Keratinocyte (primary cell): ENCODE results near the gene CES5A. TPM values are rescaled to one million over a fixed set of nuclear protein-coding genes. Genes with fewer than 3 reads are reported as not detected.

ENCODE experiments used
- DNase-seq: peaks from one replicate; pipeline ENCODE4 v3.0.0-alpha.2; 2011; ENCODE audit warnings: low read depth, missing footprints, low spot score
- FAIRE-seq: peaks from 2 replicates; lab custom pipeline; 2011; peaks lifted over from hg19 to GRCh38; lab: Jason Lieb, UNC
- H2AFZ ChIP-seq: 2 replicates; pipeline ENCODE4 v1.6.0; 2012; ENCODE audit warnings: low read length, control low read depth, inconsistent platforms; ENCODE audit not compliant: control insufficient read depth
- H3K27ac ChIP-seq: 2 replicates; pipeline ENCODE4 v1.5.1; 2011; ENCODE audit warnings: low read length; ENCODE audit not compliant: control insufficient read depth, insufficient read depth
- H3K27me3 ChIP-seq: 3 replicates; pipeline ENCODE4 v1.6.0; 2011; ENCODE audit warnings: low read length; ENCODE audit not compliant: control insufficient read depth, insufficient read depth; ENCODE audit errors: extremely low read depth
- H3K36me3 ChIP-seq, 2 experiments: 2 replicates in 1 of 2; 3 replicates in 1 of 2; pipeline ENCODE4 v1.5.1; 2011; ENCODE audit warnings: low read length in 2 of 2, mild to moderate bottlenecking in 1 of 2; ENCODE audit not compliant: control insufficient read depth in 2 of 2, insufficient read depth in 2 of 2; ENCODE audit errors: extremely low read depth in 1 of 2
- H3K4me1 ChIP-seq: 3 replicates; pipeline ENCODE4 v1.5.1; 2011; ENCODE audit warnings: low read length; ENCODE audit not compliant: control insufficient read depth, insufficient read depth; ENCODE audit errors: extremely low read depth
- H3K4me2 ChIP-seq: 3 replicates; pipeline ENCODE4 v1.6.0; 2011; ENCODE audit warnings: low read depth, low read length; ENCODE audit not compliant: control insufficient read depth, insufficient read depth; ENCODE audit errors: extremely low read depth
- H3K4me3 ChIP-seq, 3 experiments: fragments of 200-600 bp in 1 of 3; sonication (generic) in 1 of 3; 2 replicates in 2 of 3; 3 replicates in 1 of 3; pipeline ENCODE4 v1.5.1; 2011 to 2016; ENCODE audit warnings: low read length in 3 of 3, mild to moderate bottlenecking in 3 of 3, control low read depth in 2 of 3, inconsistent platforms in 1 of 3, low read depth in 1 of 3, mixed read lengths in 1 of 3, mixed run types in 1 of 3, moderate library complexity in 1 of 3; ENCODE audit not compliant: control insufficient read depth in 2 of 3, insufficient read depth in 2 of 3; ENCODE audit errors: extremely low read depth in 1 of 3
- H3K79me2 ChIP-seq: 2 replicates; pipeline ENCODE4 v1.6.0; 2012; ENCODE audit warnings: low read length; ENCODE audit not compliant: control insufficient read depth, insufficient read depth
- H3K9ac ChIP-seq: 3 replicates; pipeline ENCODE4 v1.6.0; 2011; ENCODE audit warnings: low read length; ENCODE audit not compliant: control insufficient read depth, insufficient read depth; ENCODE audit errors: extremely low read depth
- H3K9me1 ChIP-seq: 3 replicates; pipeline ENCODE4 v1.6.0; 2011; ENCODE audit warnings: low read length; ENCODE audit not compliant: control insufficient read depth, insufficient read depth; ENCODE audit errors: extremely low read depth
- H3K9me3 ChIP-seq: 2 replicates; pipeline ENCODE4 v1.5.1; 2012; ENCODE audit warnings: low read depth, low read length; ENCODE audit not compliant: control insufficient read depth
- H4K20me1 ChIP-seq: 3 replicates; pipeline ENCODE4 v1.6.0; 2011; ENCODE audit warnings: low read length; ENCODE audit not compliant: control insufficient read depth, insufficient read depth; ENCODE audit errors: extremely low read depth
- EZH2 ChIP-seq: IDR thresholded peaks from one replicate; pipeline ENCODE4 v1.6.1; 2012; ENCODE audit warnings: inconsistent platforms, mild to moderate bottlenecking, low read length, moderate library complexity
- dilution Hi-C: fragments of 300-500 bp; cut with MboI; formaldehyde crosslinking; loops from one replicate; pipeline ENCODE4 v1.7.0; 2020; ENCODE audit warnings: low sequenced_read_pairs; ENCODE audit not compliant: extremely low pct_ligation_motif_present
- polyA plus RNA-seq, 5 experiments: library from polyadenylated mRNA; depleted of rRNA in 3 of 5; stranded (reverse) in 3 of 5; stranded (forward) in 1 of 5; unstranded in 1 of 5; fragments of >200 nt; gene quantifications; 1 replicate in 1 of 5; 2 replicates in 3 of 5; 3 replicates in 1 of 5; pipeline versions ENCODE4 v1.2.1 to v1.2.3, GENCODE V29; 2011 to 2012; ENCODE audit warnings: missing spikeins in 2 of 5, low read depth in 1 of 5, low replicate concordance in 1 of 5
- TF ChIP-seq, protein P1 (sequence below), 3 experiments: IDR thresholded peaks in 1 of 3; conservative IDR thresholded peaks in 1 of 3; optimal IDR thresholded peaks in 1 of 3; 2 replicates in 2 of 3; 3 replicates in 1 of 3; pipeline versions ENCODE3 to v1.5.1; 2011; ENCODE audit warnings: low read length in 3 of 3, mild to moderate bottlenecking in 3 of 3, moderate library complexity in 2 of 3, control low read depth in 1 of 3, inconsistent platforms in 1 of 3; ENCODE audit not compliant: insufficient read depth in 2 of 3; ENCODE audit errors: extremely low read depth in 1 of 3

Gene CES5A
- polyA plus RNA-seq, 1 donor (not counting 4 experiments of a cell fraction or from before 2014, with no cell fraction given) = not detected

DNA sequence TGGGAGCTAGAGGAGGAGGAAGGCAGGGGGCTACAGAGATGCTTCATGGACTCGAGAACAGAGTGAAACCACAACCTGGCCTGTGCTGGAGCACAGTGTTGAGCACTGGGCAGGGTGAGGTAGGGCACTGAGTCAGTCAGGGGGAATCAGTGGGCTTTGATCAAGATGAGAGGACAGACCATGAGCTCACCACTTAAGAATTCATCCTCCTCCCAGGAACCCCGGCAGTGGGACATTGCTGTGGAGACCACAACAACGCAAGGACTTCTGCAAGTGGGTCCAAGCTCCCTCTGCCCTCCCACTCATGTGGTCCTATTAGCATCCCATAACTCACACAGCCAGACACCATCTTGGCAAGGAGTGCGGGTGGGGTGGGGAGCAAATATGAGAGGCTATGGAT is 1.7 kb upstream of the CES5A start:
- FAIRE-seq = no peak
- no peak overlapping the region for H2AFZ ChIP-seq
- no peaks in the 10 kb centered on the region for H3K27me3 ChIP-seq
- H3K4me3 ChIP-seq = no peak overlapping the region
- H3K9ac ChIP-seq = no peak overlapping the region
- no peaks in the 10 kb centered on the region for H3K79me2 ChIP-seq
- no peak overlapping the region for H3K27ac ChIP-seq
- H3K36me3 ChIP-seq = no peaks in the 10 kb centered on the region
- no peaks in the 10 kb centered on the region for H3K4me1 ChIP-seq
- dilution Hi-C loops = no loop called here
- H3K4me2 ChIP-seq = no peak overlapping the region
- DNase-seq = no peak
- H3K9me1 ChIP-seq = no peaks in the 10 kb centered on the region
- TF ChIP-seq EZH2 = no peak
- TF ChIP-seq, protein P1, sequence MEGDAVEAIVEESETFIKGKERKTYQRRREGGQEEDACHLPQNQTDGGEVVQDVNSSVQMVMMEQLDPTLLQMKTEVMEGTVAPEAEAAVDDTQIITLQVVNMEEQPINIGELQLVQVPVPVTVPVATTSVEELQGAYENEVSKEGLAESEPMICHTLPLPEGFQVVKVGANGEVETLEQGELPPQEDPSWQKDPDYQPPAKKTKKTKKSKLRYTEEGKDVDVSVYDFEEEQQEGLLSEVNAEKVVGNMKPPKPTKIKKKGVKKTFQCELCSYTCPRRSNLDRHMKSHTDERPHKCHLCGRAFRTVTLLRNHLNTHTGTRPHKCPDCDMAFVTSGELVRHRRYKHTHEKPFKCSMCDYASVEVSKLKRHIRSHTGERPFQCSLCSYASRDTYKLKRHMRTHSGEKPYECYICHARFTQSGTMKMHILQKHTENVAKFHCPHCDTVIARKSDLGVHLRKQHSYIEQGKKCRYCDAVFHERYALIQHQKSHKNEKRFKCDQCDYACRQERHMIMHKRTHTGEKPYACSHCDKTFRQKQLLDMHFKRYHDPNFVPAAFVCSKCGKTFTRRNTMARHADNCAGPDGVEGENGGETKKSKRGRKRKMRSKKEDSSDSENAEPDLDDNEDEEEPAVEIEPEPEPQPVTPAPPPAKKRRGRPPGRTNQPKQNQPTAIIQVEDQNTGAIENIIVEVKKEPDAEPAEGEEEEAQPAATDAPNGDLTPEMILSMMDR (optimal IDR thresholded peaks at IDR 0.05 in 1 of 3, IDR thresholded peaks at IDR 0.05 in 1 of 3, conservative IDR thresholded peaks at IDR 0.05 in 1 of 3; ENCODE audit: extremely low read depth in 1 of 3, insufficient read depth in 2 of 3, low read length in 3 of 3) = no peak
- no peaks in the 10 kb centered on the region for H3K9me3 ChIP-seq
- H4K20me1 ChIP-seq = no peaks in the 10 kb centered on the region

DNA sequence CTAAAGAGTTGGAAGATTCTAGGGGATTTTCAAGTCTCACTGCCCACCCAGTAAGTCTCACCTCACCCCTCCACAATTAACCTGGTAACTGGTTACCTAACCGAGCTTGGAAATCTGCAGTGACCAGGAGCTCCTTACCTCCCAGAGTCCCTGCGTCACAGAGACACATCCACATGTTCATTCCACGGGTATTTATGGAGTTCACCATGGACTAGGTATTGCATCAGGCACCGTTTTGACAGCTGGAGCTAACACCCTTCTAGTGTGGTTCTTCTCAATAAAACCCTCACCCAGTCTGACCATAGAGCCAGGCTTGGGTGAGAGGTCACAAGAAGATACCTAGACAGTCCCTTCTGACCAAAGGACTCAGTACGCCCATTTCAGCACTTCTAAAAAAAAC is 2.1 kb downstream of the CES5A start:
- Histone ChIP-seq H3K79me2 (no peaks in the 10 kb centered on the region), H3K4me3 (no peak overlapping the region), H2AFZ (no peak overlapping the region), H3K36me3 (no peaks in the 10 kb centered on the region), H3K27me3 (no peaks in the 10 kb centered on the region), H4K20me1 (no peaks in the 10 kb centered on the region), H3K4me1 (no peaks in the 10 kb centered on the region), H3K9me3 (no peaks in the 10 kb centered on the region), H3K9me1 (no peaks in the 10 kb centered on the region), H3K4me2 (no peak overlapping the region), H3K27ac (no peak overlapping the region), H3K9ac (no peak overlapping the region)
- DNase-seq = no peak
- dilution Hi-C loops = no loop called here
- no peak for FAIRE-seq
- no peak for TF ChIP-seq EZH2

DNA sequence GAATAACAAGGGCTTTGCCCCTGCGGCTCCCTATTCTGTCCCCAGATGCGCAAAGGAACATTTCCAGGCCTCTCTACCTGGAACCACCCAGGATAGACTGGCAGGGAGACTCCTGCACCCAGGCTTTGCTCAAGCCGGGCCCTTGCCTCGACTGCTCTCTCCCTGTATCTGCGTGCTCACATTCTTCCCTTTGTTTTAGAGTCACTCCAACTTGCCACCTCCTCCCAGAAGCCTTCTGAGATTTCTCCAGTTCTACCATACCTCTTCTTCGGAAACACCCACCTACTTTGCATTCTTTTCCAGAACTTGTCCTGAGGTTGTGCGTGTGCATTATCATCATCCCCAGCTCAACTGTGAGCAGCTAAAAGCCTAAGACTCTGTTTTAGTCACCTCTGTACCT is 3.0 kb downstream of the CES5A start:
- no peaks in the 10 kb centered on the region for H3K9me1 ChIP-seq
- H3K4me1 ChIP-seq = no peaks in the 10 kb centered on the region
- no peak overlapping the region for H3K4me2 ChIP-seq
- H3K4me3 ChIP-seq = no peak overlapping the region
- FAIRE-seq (no peak), DNase-seq (no peak)
- no peaks in the 10 kb centered on the region for H3K36me3 ChIP-seq
- dilution Hi-C loops = no loop called here
- no peaks in the 10 kb centered on the region for H3K79me2 ChIP-seq
- no peaks in the 10 kb centered on the region for H4K20me1 ChIP-seq
- no peak overlapping the region for H2AFZ ChIP-seq
- no peak overlapping the region for H3K9ac ChIP-seq
- H3K27me3 ChIP-seq = no peaks in the 10 kb centered on the region
- TF ChIP-seq, protein P1 (optimal IDR thresholded peaks at IDR 0.05 in 1 of 3, IDR thresholded peaks at IDR 0.05 in 1 of 3, conservative IDR thresholded peaks at IDR 0.05 in 1 of 3; ENCODE audit: extremely low read depth in 1 of 3, insufficient read depth in 2 of 3, low read length in 3 of 3) = no peak
- no peak for TF ChIP-seq EZH2
- no peaks in the 10 kb centered on the region for H3K9me3 ChIP-seq
- no peak overlapping the region for H3K27ac ChIP-seq
